ENCODE measurements around the gene SLC49A3.

GRCh38 chr4:684623-685327 is 4.2 kb downstream of the SLC49A3 start:
- TF ChIP-seq CTCF (IDR thresholded peaks at IDR 0.05 in 2 of 3, conservative IDR thresholded peaks at IDR 0.05 in 1 of 3; ENCODE audit: control insufficient read depth in 2 of 3, extremely low read depth in 1 of 3, insufficient read depth in 1 of 3, low read depth in 3 of 3, low read length in 3 of 3) (no peak), SREBF2 (IDR thresholded peaks at IDR 0.05; ENCODE audit: low read length) (no peak), POLR2A (IDR thresholded peaks at IDR 0.05; ENCODE audit: low read depth, low read length) (no peak), GABPA (IDR thresholded peaks at IDR 0.05; ENCODE audit: low read depth) (no peak), DPF2 (IDR thresholded peaks at IDR 0.05) (no peak), CBX5 (IDR thresholded peaks at IDR 0.05; ENCODE audit: low read depth) (no peak), CHD4 (IDR thresholded peaks at IDR 0.05) (no peak), ATF3 (IDR thresholded peaks at IDR 0.05; ENCODE audit: borderline replicate concordance, extremely low read depth, low read depth, low read length) (no peak), CREB1 (IDR thresholded peaks at IDR 0.05; ENCODE audit: low read depth) (no peak), POLR2AphosphoS5 (IDR thresholded peaks at IDR 0.05; ENCODE audit: low read length) (no peak), CHD2 (IDR thresholded peaks at IDR 0.05; ENCODE audit: borderline replicate concordance, low read depth, low read length) (no peak), CBFB (IDR thresholded peaks at IDR 0.05; ENCODE audit: low read depth) (no peak)

Measured in GM12878 (cell line).